ENCODE results near the gene RASGRP4. TPM values are rescaled to one million over a fixed set of nuclear protein-coding genes. Genes with fewer than 3 reads are reported as not detected.

Gene RASGRP4
- polyA plus RNA-seq, 2 of the 4 experiments (the other 2 are of a cell fraction): 0.22 to 0.30 TPM

DNA sequence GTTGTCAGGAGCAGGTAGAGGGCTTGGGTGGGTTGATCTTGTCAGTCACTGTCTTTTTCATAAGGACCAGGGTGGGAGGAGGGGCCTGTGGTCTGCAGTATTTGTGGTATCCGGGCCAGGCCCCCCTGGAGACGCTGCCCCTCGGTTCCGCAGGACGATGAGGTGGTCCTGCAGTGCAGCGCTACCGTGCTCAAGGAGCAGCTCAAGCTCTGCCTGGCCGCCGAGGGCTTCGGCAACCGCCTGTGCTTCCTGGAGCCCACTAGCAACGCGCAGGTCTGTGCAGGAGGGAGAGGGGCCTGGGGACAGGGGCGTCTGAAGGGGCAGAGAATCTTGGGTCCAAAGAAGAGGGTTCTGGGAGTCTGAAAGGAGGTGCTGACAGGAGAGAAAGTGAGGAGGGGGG, 14.6 kb upstream of the RASGRP4 start:
- ChIA-PET CTCF (interaction anchor here (0.9 to 8.2 kb wide), 5 partner anchors 12 to 82 kb away, joined by 3 to 65 read pairs (median 3); partner anchors contain the start of gene FAM98C), POLR2A (no interaction called here)
- Histone ChIP-seq H3K4me3 (no peak overlapping the region), H3K27ac (no peak overlapping the region), H3K9me3 (no peaks in the 10 kb centered on the region), H3K4me2 (no peak overlapping the region), H3K4me1 (no peaks in the 10 kb centered on the region)
- FAIRE-seq (no peak), DNase-seq (ENCODE audit: low read depth in 1 of 2, low spot score in 1 of 2) (no peak), ATAC-seq (no peak)
- TF ChIP-seq CBX8 (IDR thresholded peaks at IDR 0.05): no peak
- TF ChIP-seq, protein P1, sequence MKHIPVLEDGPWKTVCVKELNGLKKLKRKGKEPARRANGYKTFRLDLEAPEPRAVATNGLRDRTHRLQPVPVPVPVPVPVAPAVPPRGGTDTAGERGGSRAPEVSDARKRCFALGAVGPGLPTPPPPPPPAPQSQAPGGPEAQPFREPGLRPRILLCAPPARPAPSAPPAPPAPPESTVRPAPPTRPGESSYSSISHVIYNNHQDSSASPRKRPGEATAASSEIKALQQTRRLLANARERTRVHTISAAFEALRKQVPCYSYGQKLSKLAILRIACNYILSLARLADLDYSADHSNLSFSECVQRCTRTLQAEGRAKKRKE (CRISPR knock-in tag; IDR thresholded peaks at IDR 0.05; ENCODE audit: low read depth): no peak
- TF ChIP-seq MAFK (IDR thresholded peaks at IDR 0.05; ENCODE audit: partially characterized antibody): no peak
- no peak for TF ChIP-seq ZNF302 (CRISPR knock-in tag; IDR thresholded peaks at IDR 0.05)
- TF ChIP-seq NR3C1 (IDR thresholded peaks at IDR 0.05): no peak
- no peak for TF ChIP-seq FOSB (CRISPR knock-in tag; IDR thresholded peaks at IDR 0.05)
- no peak for TF ChIP-seq RAD21 (conservative IDR thresholded peaks at IDR 0.05 in 1 of 2, IDR thresholded peaks at IDR 0.05 in 1 of 2)
- TF ChIP-seq JUNB (IDR thresholded peaks at IDR 0.05): no peak
- no peak for TF ChIP-seq ZC3H11A (IDR thresholded peaks at IDR 0.05)
- TF ChIP-seq SREBF2 (IDR thresholded peaks at IDR 0.05): no peak
- no peak for TF ChIP-seq EP300 (IDR thresholded peaks at IDR 0.05)
- TF ChIP-seq RFX5 (IDR thresholded peaks at IDR 0.05): no peak
- TF ChIP-seq RARB (CRISPR knock-in tag; IDR thresholded peaks at IDR 0.05): no peak
- no peak for TF ChIP-seq FOXS1 (CRISPR knock-in tag; IDR thresholded peaks at IDR 0.05)
- TF ChIP-seq, protein P2, sequence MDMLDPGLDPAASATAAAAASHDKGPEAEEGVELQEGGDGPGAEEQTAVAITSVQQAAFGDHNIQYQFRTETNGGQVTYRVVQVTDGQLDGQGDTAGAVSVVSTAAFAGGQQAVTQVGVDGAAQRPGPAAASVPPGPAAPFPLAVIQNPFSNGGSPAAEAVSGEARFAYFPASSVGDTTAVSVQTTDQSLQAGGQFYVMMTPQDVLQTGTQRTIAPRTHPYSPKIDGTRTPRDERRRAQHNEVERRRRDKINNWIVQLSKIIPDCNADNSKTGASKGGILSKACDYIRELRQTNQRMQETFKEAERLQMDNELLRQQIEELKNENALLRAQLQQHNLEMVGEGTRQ (IDR thresholded peaks at IDR 0.05): no peak
- no peak for TF ChIP-seq TP53 (CRISPR knock-in tag; IDR thresholded peaks at IDR 0.05)
- no peak for TF ChIP-seq RNF2 (IDR thresholded peaks at IDR 0.05; ENCODE audit: borderline replicate concordance, low read depth)
- no peak for TF ChIP-seq HOXB13 (CRISPR knock-in tag; IDR thresholded peaks at IDR 0.05; ENCODE audit: low read depth)
- TF ChIP-seq ZSCAN20 (CRISPR knock-in tag; IDR thresholded peaks at IDR 0.05): no peak
- TF ChIP-seq GATA3 (IDR thresholded peaks at IDR 0.05; ENCODE audit: borderline replicate concordance): no peak
- WGBS (ENCODE audit: missing lambda C conversion rate): 72% methylated on average over 14 of the region's 14 CpGs

DNA sequence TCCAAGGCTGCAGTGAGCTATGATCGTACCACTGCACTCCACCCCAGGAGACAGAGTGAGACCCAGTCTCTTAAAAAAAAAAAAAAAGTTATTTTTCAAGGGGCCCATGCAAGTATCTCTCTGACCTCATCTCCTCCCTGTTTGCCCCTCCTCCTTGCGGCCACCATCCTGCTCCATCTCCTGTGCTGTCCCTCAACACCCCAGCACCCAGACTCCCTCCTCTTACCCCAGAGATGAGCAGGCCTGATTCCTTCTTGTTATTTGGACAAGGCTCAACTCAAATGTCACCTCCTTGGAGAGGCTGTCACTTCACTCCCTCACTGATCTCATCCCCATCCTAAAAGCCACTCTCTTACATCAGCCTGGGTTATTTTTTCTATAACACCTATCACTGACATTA, 11.9 kb upstream of the RASGRP4 start:
- ATAC-seq: no peak
- ChIA-PET POLR2A (no interaction called here), CTCF (interaction anchor here (0.7 to 8.2 kb wide), 5 partner anchors 19 to 64 kb away, joined by 3 to 65 read pairs (median 3); partner anchors contain the start of gene FAM98C)
- TF ChIP-seq FOSB (CRISPR knock-in tag; IDR thresholded peaks at IDR 0.05): no peak
- TF ChIP-seq CHD4 (IDR thresholded peaks at IDR 0.05; ENCODE audit: borderline replicate concordance): no peak
- no peak for TF ChIP-seq RFX5 (IDR thresholded peaks at IDR 0.05)
- no peak for TF ChIP-seq HEYL (CRISPR knock-in tag; IDR thresholded peaks at IDR 0.05)
- no peak for TF ChIP-seq ZFP36 (IDR thresholded peaks at IDR 0.05; ENCODE audit: borderline replicate concordance, partially characterized antibody)
- TF ChIP-seq FOSL2 (IDR thresholded peaks at IDR 0.05): no peak
- no peak for TF ChIP-seq FOSL2 (CRISPR knock-in tag; IDR thresholded peaks at IDR 0.05)
- TF ChIP-seq, protein P3, sequence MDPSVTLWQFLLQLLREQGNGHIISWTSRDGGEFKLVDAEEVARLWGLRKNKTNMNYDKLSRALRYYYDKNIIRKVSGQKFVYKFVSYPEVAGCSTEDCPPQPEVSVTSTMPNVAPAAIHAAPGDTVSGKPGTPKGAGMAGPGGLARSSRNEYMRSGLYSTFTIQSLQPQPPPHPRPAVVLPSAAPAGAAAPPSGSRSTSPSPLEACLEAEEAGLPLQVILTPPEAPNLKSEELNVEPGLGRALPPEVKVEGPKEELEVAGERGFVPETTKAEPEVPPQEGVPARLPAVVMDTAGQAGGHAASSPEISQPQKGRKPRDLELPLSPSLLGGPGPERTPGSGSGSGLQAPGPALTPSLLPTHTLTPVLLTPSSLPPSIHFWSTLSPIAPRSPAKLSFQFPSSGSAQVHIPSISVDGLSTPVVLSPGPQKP (IDR thresholded peaks at IDR 0.05; ENCODE audit: low read depth, low read length): no peak
- TF ChIP-seq KDM1A (IDR thresholded peaks at IDR 0.05; ENCODE audit: low read depth): no peak
- TF ChIP-seq, protein P4, sequence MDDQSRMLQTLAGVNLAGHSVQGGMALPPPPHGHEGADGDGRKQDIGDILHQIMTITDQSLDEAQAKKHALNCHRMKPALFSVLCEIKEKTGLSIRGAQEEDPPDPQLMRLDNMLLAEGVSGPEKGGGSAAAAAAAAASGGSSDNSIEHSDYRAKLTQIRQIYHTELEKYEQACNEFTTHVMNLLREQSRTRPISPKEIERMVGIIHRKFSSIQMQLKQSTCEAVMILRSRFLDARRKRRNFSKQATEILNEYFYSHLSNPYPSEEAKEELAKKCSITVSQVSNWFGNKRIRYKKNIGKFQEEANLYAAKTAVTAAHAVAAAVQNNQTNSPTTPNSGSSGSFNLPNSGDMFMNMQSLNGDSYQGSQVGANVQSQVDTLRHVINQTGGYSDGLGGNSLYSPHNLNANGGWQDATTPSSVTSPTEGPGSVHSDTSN (IDR thresholded peaks at IDR 0.05): no peak
- no peak for TF ChIP-seq EHF (CRISPR knock-in tag; IDR thresholded peaks at IDR 0.05)
- no peak for TF ChIP-seq POLR2AphosphoS2 (conservative IDR thresholded peaks at IDR 0.05; ENCODE audit: low read length)
- TF ChIP-seq, protein P5, sequence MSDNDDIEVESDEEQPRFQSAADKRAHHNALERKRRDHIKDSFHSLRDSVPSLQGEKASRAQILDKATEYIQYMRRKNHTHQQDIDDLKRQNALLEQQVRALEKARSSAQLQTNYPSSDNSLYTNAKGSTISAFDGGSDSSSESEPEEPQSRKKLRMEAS (IDR thresholded peaks at IDR 0.05): no peak
- no peak for TF ChIP-seq JUNB (IDR thresholded peaks at IDR 0.05)
- TF ChIP-seq EHMT2 (IDR thresholded peaks at IDR 0.05; ENCODE audit: low read depth): no peak
- TF ChIP-seq, protein P6, sequence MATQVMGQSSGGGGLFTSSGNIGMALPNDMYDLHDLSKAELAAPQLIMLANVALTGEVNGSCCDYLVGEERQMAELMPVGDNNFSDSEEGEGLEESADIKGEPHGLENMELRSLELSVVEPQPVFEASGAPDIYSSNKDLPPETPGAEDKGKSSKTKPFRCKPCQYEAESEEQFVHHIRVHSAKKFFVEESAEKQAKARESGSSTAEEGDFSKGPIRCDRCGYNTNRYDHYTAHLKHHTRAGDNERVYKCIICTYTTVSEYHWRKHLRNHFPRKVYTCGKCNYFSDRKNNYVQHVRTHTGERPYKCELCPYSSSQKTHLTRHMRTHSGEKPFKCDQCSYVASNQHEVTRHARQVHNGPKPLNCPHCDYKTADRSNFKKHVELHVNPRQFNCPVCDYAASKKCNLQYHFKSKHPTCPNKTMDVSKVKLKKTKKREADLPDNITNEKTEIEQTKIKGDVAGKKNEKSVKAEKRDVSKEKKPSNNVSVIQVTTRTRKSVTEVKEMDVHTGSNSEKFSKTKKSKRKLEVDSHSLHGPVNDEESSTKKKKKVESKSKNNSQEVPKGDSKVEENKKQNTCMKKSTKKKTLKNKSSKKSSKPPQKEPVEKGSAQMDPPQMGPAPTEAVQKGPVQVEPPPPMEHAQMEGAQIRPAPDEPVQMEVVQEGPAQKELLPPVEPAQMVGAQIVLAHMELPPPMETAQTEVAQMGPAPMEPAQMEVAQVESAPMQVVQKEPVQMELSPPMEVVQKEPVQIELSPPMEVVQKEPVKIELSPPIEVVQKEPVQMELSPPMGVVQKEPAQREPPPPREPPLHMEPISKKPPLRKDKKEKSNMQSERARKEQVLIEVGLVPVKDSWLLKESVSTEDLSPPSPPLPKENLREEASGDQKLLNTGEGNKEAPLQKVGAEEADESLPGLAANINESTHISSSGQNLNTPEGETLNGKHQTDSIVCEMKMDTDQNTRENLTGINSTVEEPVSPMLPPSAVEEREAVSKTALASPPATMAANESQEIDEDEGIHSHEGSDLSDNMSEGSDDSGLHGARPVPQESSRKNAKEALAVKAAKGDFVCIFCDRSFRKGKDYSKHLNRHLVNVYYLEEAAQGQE (IDR thresholded peaks at IDR 0.05): no peak
- no peak overlapping the region for H3K4me2 ChIP-seq
- FAIRE-seq: no peak
- no peaks in the 10 kb centered on the region for H3K9me3 ChIP-seq
- no peak overlapping the region for H3K4me3 ChIP-seq
- no peak overlapping the region for H3K27ac ChIP-seq
- peaks cover 6% of the 10 kb centered on the region; the same call in 2 of the 3 replicates for H3K4me1 ChIP-seq
- WGBS (ENCODE audit: missing lambda C conversion rate): 73% methylated on average over 2 of the region's 2 CpGs
- no peak for DNase-seq (ENCODE audit: low read depth in 1 of 2, low spot score in 1 of 2)

Data from A549 (cell line).